B cell (primary cell): Measurements from ENCODE around the gene CDC42. TPM values are rescaled to one million over a fixed set of nuclear protein-coding genes. Genes with fewer than 3 reads are reported as not detected.

Source experiments
- ATAC-seq: fragments of 200-7000 bp; cut with Tn5 transposase; one replicate; pipeline ENCODE4 v1.10.0; 2021; ENCODE audit warnings: low read depth, mild to moderate bottlenecking, moderate number of reproducible peaks, moderate library complexity
- CTCF ChIA-PET: fragments of 350-600 bp; sonication (Branson Sonifier 250); formaldehyde crosslinking; loops from one replicate; lab custom pipeline; 2021; ENCODE audit warnings: antibody characterized with exemption, inconsistent platforms; lab: Charles Lee
- POLR2A ChIA-PET: fragments of 350-600 bp; sonication (Branson Sonifier 250); formaldehyde crosslinking; loops from one replicate; lab custom pipeline; 2021; ENCODE audit warnings: antibody characterized with exemption; lab: Charles Lee
- DNase-seq: peaks from one replicate; pipeline ENCODE4 v3.0.0; 2013
- H2AFZ ChIP-seq: 2 replicates; pipeline ENCODE4 v1.6.1; 2012; ENCODE audit warnings: mild to moderate bottlenecking, low read depth, low read length; ENCODE audit not compliant: insufficient read depth, poor library complexity, severe bottlenecking
- H3K27ac ChIP-seq, 2 donors: 1 replicate in 1 of 2; 2 replicates in 1 of 2; pipeline ENCODE4 v1.5.1; 2012 to 2013; ENCODE audit warnings: low read length in 2 of 2, mild to moderate bottlenecking in 2 of 2, moderate library complexity in 1 of 2
- H3K27me3 ChIP-seq, 4 experiments: fragments of 200-600 bp in 1 of 4; sonication (generic) in 1 of 4; replicated peaks in 1 of 4; 1 replicate in 2 of 4; 2 replicates in 2 of 4; pipeline versions ENCODE4 v1.6.1 to v1.7.0; 2013 to 2016; ENCODE audit warnings: low read length in 3 of 4, mild to moderate bottlenecking in 2 of 4, mixed read lengths in 1 of 4, moderate library complexity in 1 of 4; ENCODE audit not compliant: insufficient read depth in 4 of 4, control insufficient read depth in 3 of 4; ENCODE audit errors: control extremely low read depth in 1 of 4
- H3K36me3 ChIP-seq, 2 experiments: replicated peaks in 1 of 2; 1 replicate in 1 of 2; 2 replicates in 1 of 2; pipeline versions ENCODE4 v1.6.1 to v1.7.1; 2013; ENCODE audit warnings: low read length in 1 of 2; ENCODE audit not compliant: insufficient read depth in 2 of 2, control insufficient read depth in 1 of 2; ENCODE audit errors: control extremely low read depth in 1 of 2, extremely low read depth in 1 of 2
- H3K4me1 ChIP-seq, 2 donors: fragments of 200-600 bp in 1 of 2; sonication (generic) in 1 of 2; 1 replicate in 1 of 2; 2 replicates in 1 of 2; pipeline versions ENCODE4 v1.5.1 to v1.6.1; 2013 to 2017; ENCODE audit warnings: low read length in 2 of 2; ENCODE audit not compliant: control insufficient read depth in 2 of 2, insufficient read depth in 2 of 2
- H3K4me2 ChIP-seq: replicated peaks from 2 replicates; pipeline ENCODE3; 2012; ENCODE audit warnings: mild to moderate bottlenecking, low read depth, low read length; ENCODE audit not compliant: poor library complexity, severe bottlenecking
- H3K4me3 ChIP-seq, 5 experiments: fragments of 200-600 bp in 1 of 5; sonication (generic) in 1 of 5; 1 replicate in 3 of 5; 2 replicates in 2 of 5; pipeline versions ENCODE4 v1.5.1 to v1.7.0; 2011 to 2016; ENCODE audit warnings: low read length in 4 of 5, mild to moderate bottlenecking in 4 of 5, low read depth in 2 of 5, control low read depth in 1 of 5, moderate library complexity in 1 of 5; ENCODE audit not compliant: insufficient read depth in 1 of 5; ENCODE audit errors: control extremely low read depth in 1 of 5, extremely low read depth in 1 of 5
- H3K79me2 ChIP-seq: fragments of 200-600 bp; sonication (generic); one replicate; pipeline ENCODE4 v1.6.0; 2016; ENCODE audit warnings: low read length; ENCODE audit not compliant: control insufficient read depth, insufficient read depth
- H3K9ac ChIP-seq: fragments of 200-600 bp; sonication (generic); 2 replicates; pipeline ENCODE4 v1.6.1; 2017; ENCODE audit warnings: mild to moderate bottlenecking, low read length, moderate library complexity
- H3K9me3 ChIP-seq, 3 donors: one replicate each; pipeline versions ENCODE4 v1.6.1 to v1.7.1; 2013; ENCODE audit warnings: low read length in 2 of 3; ENCODE audit not compliant: control insufficient read depth in 2 of 3, insufficient read depth in 1 of 3; ENCODE audit errors: control extremely low read depth in 1 of 3
- H4K20me1 ChIP-seq: 2 replicates; pipeline ENCODE4 v1.6.0; 2012; ENCODE audit warnings: mild to moderate bottlenecking, low read length; ENCODE audit not compliant: insufficient read depth, control insufficient read depth, poor library complexity, severe bottlenecking
- H3K27ac Mint-ChIP-seq: one replicate; pipeline ENCODE4 v1.8.0; 2021; ENCODE audit warnings: mixed read lengths
- H3K27me3 Mint-ChIP-seq: one replicate; pipeline ENCODE4 v1.8.0; 2021; ENCODE audit warnings: mixed read lengths
- H3K4me1 Mint-ChIP-seq: one replicate; pipeline ENCODE4 v1.8.0; 2021; ENCODE audit warnings: mixed read lengths
- H3K4me3 Mint-ChIP-seq: one replicate; pipeline ENCODE4 v1.8.0; 2021; ENCODE audit warnings: mixed read lengths
- H3K9me3 Mint-ChIP-seq: one replicate; pipeline ENCODE4 v1.8.0; 2022; ENCODE audit warnings: mixed read lengths; ENCODE audit not compliant: insufficient read depth
- CTCF ChIP-seq: fragments of 200-600 bp; IDR thresholded peaks from one replicate; pipeline ENCODE4 v1.8.0; 2022; ENCODE audit warnings: antibody characterized with exemption, mild to moderate bottlenecking
- EZH2 ChIP-seq: IDR thresholded peaks from 2 replicates; pipeline ENCODE4 v1.6.1; 2012; ENCODE audit warnings: borderline replicate concordance, low read depth, mild to moderate bottlenecking, moderate library complexity, low read length; ENCODE audit not compliant: insufficient read depth, poor library complexity, severe bottlenecking
- WGBS: methylation state at CpG from one replicate; pipeline ENCODE4 v1.1.5; 2013; ENCODE audit warnings: missing lambda C conversion rate; ENCODE audit not compliant: insufficient coverage; 5-methylcytosine and 5-hydroxymethylcytosine counted together
- intact Hi-C: fragments of 100-400 bp; cut with micrococcal nuclease; formaldehyde crosslinking; loops from one replicate; pipeline ENCODE4 v1.10.0; 2022
- polyA plus RNA-seq: library from polyadenylated mRNA; depleted of rRNA; stranded (reverse); fragments of >200 nt; gene quantifications from 2 replicates; pipeline ENCODE4 v1.2.3, GENCODE V29; 2012
- total RNA-seq, 2 donors: library from RNA; stranded (reverse); fragments of 120-200 nt in 1 of 2; gene quantifications; 1 replicate in 1 of 2; 2 replicates in 1 of 2; pipeline versions ENCODE4 v1.2.3 to v1.2.4, GENCODE V29; 2013 to 2022

The CDC42 gene
- total and polyA plus RNA-seq, 2 donors (not counting 1 experiment from before 2014, with no cell fraction given), result 111 to 202 TPM

- Histone ChIP-seq H4K20me1 (peaks cover 30% of the 10 kb centered on the region), H2AFZ (peak overlapping the region; percentile 48), H3K4me1 (peaks cover 30 to 40% of the 10 kb centered on the region in 2 donors), H3K36me3 (peaks cover 0 to 14% of the 10 kb centered on the region in 2 experiments), H3K4me3 (peak overlapping the region in 2 of 5 experiments; percentile 66 to 89), H3K27me3 (no peaks in the 10 kb centered on the region), H3K27ac (peak overlapping the region in 1 of 2 donors; percentile 96), H3K9me3 (no peaks in the 10 kb centered on the region), H3K4me2 (peak overlapping the region; percentile 90), H3K79me2 (peaks cover 42% of the 10 kb centered on the region), H3K9ac (peak overlapping the region; percentile 99)
- intact Hi-C loops, result loop anchor here (1.0 to 5.0 kb wide), 5 partner anchors 12 to 401 kb away; partner anchors contain the start of genes USP48 and ZBTB40
- DNase-seq (no peak), ATAC-seq (no peak)
- 98% methylated on average over 5 of the region's 13 CpGs for WGBS
- CTCF ChIA-PET, result interaction anchor here (0.9 to 9.3 kb wide), 5 partner anchors 9 to 54 kb away, joined by 5 to 89 read pairs (median 10); no protein-coding TSS in a partner anchor
- peak overlapping the region; percentile 98 for H3K27ac Mint-ChIP-seq
- H3K4me1 Mint-ChIP-seq, result peaks cover 37% of the 10 kb centered on the region
- H3K4me3 Mint-ChIP-seq, result peak overlapping the region; percentile 89
- H3K27me3 Mint-ChIP-seq, result no peaks in the 10 kb centered on the region
- POLR2A ChIA-PET, result interaction anchor here (0.8 to 4.5 kb wide), 8 partner anchors 11 to 33 kb away, joined by 3 to 87 read pairs (median 10); no protein-coding TSS in a partner anchor
- H3K9me3 Mint-ChIP-seq, result no peaks in the 10 kb centered on the region
- TF ChIP-seq EZH2, result no peak
- TF ChIP-seq CTCF, result no peak
Measured at GRCh38 chr1:22051607-22052114, 848 bp upstream of the CDC42 start.
